A549 (cell line): ENCODE results near the gene ELF4. TPM values are rescaled to one million over a fixed set of nuclear protein-coding genes. Genes with fewer than 3 reads are reported as not detected.

Experiments
- ATAC-seq, 2 experiments: fragments of 200-7000 bp in 1 of 2; fragments of >200 bp in 1 of 2; cut with Nextera tagmentation in 1 of 2; cut with Tn5 transposase in 1 of 2; 3 replicates each; pipeline versions ENCODE4 v1.8.0 to v1.9.1; 2018 to 2020; ENCODE audit warnings: mild to moderate bottlenecking in 1 of 2, moderate library complexity in 1 of 2
- CTCF ChIA-PET: fragments of 300-600 bp; sonication (Branson Sonifier 250); formaldehyde crosslinking; extraction: SDS; loops from one replicate; lab custom pipeline; 2021; ENCODE audit warnings: antibody characterized with exemption, inconsistent platforms; lab: Yijun Ruan, JAX
- POLR2A ChIA-PET: fragments of 350-600 bp; formaldehyde crosslinking; extraction: SDS; loops from one replicate; lab custom pipeline; 2021; ENCODE audit warnings: antibody characterized with exemption, inconsistent platforms; lab: Yijun Ruan, JAX
- DNase-seq, 2 experiments: peaks; one replicate each; pipeline versions ENCODE4 v3.0.0 to v3.0.0-alpha.2; 2011 to 2016; ENCODE audit warnings: low read depth in 1 of 2, low spot score in 1 of 2
- FAIRE-seq: peaks from 2 replicates; lab custom pipeline; 2011; peaks lifted over from hg19 to GRCh38; lab: Jason Lieb, UNC
- H3K27ac ChIP-seq, 2 experiments: fragments of >200 bp; sonication (Bioruptor Twin); formaldehyde crosslinking; 3 replicates each; pipeline ENCODE4 v1.5.1; 2016 to 2017
- H3K4me1 ChIP-seq: fragments of >200 bp; sonication (Bioruptor Twin); formaldehyde crosslinking; 3 replicates; pipeline ENCODE4 v1.6.1; 2016
- H3K4me2 ChIP-seq: fragments of >200 bp; sonication (Bioruptor Twin); formaldehyde crosslinking; 3 replicates; pipeline ENCODE4 v1.6.1; 2016
- H3K4me3 ChIP-seq: fragments of >200 bp; sonication (Bioruptor Twin); formaldehyde crosslinking; 3 replicates; pipeline ENCODE4 v1.5.1; 2016
- H3K9me3 ChIP-seq: fragments of >200 bp; sonication (Bioruptor Twin); formaldehyde crosslinking; 3 replicates; pipeline ENCODE4 v1.6.1; 2016
- ATOH8 ChIP-seq: fragments of 250-450 bp; sonication (Bioruptor Pico); IDR thresholded peaks from 2 replicates; pipeline ENCODE4 v1.5.0; 2020; ENCODE audit warnings: low read depth, mild to moderate bottlenecking, moderate library complexity
- BCL3 ChIP-seq: fragments of >200 bp; sonication (Bioruptor Twin); formaldehyde crosslinking; IDR thresholded peaks from 3 replicates; pipeline ENCODE4 v1.6.1; 2016
- CBX2 ChIP-seq: fragments of 200-600 bp; sonication (generic); IDR thresholded peaks from 2 replicates; pipeline ENCODE4 v1.6.1; 2016; ENCODE audit warnings: low read depth, mild to moderate bottlenecking, borderline replicate concordance
- CEBPB ChIP-seq, 2 experiments: fragments of >200 bp in 1 of 2; sonication (Bioruptor Twin) in 1 of 2; formaldehyde crosslinking in 1 of 2; IDR thresholded peaks; 2 replicates each; pipeline ENCODE4 v1.6.1; 2012 to 2016
- CHD2 ChIP-seq: fragments of 150-350 bp; IDR thresholded peaks from 2 replicates; pipeline ENCODE4 v1.6.1; 2014; ENCODE audit warnings: low read length; ENCODE audit not compliant: partially characterized antibody
- CHD4 ChIP-seq: fragments of 200-600 bp; sonication (generic); IDR thresholded peaks from 2 replicates; pipeline ENCODE4 v1.6.1; 2016; ENCODE audit warnings: antibody characterized with exemption, mild to moderate bottlenecking, borderline replicate concordance
- EHF ChIP-seq: fragments of 250-450 bp; sonication (Bioruptor Pico); IDR thresholded peaks from 2 replicates; pipeline ENCODE4 v1.5.0; 2020; ENCODE audit warnings: mild to moderate bottlenecking
- EHMT2 ChIP-seq: fragments of 200-600 bp; sonication (generic); IDR thresholded peaks from 2 replicates; pipeline ENCODE4 v1.6.1; 2016; ENCODE audit warnings: antibody characterized with exemption, low read depth, mild to moderate bottlenecking, moderate library complexity
- ELK1 ChIP-seq: fragments of 150-350 bp; IDR thresholded peaks from 2 replicates; pipeline ENCODE4 v1.6.1; 2014; ENCODE audit warnings: low read depth, mild to moderate bottlenecking, low read length
- ESRRA ChIP-seq: fragments of 150-350 bp; IDR thresholded peaks from 2 replicates; pipeline ENCODE4 v1.6.1; 2014; ENCODE audit warnings: mild to moderate bottlenecking, low read length, borderline replicate concordance
- HDAC2 ChIP-seq: fragments of 200-600 bp; sonication (generic); IDR thresholded peaks from 2 replicates; pipeline ENCODE4 v1.6.1; 2016
- HES2 ChIP-seq: fragments of >200 bp; sonication (Bioruptor Twin); formaldehyde crosslinking; IDR thresholded peaks from 2 replicates; pipeline ENCODE4 v1.6.1; 2016
- NFE2L2 ChIP-seq: fragments of 150-350 bp; conservative IDR thresholded peaks from 2 replicates; pipeline ENCODE4 v1.6.1; 2014; ENCODE audit warnings: low read length
- PBX3 ChIP-seq: IDR thresholded peaks from 2 replicates; pipeline ENCODE4 v1.6.1; 2012
- POLR2AphosphoS2 ChIP-seq: conservative IDR thresholded peaks from 2 replicates; pipeline ENCODE4 v1.6.1; 2012; ENCODE audit warnings: low read length, improper control_type of control experiment, inconsistent platforms
- RARB ChIP-seq: fragments of 250-450 bp; sonication (Bioruptor Pico); IDR thresholded peaks from 2 replicates; pipeline ENCODE4 v1.8.0; 2021; ENCODE audit warnings: mild to moderate bottlenecking, moderate library complexity
- RCOR1 ChIP-seq: fragments of 150-350 bp; IDR thresholded peaks from 2 replicates; pipeline ENCODE4 v1.6.1; 2014; ENCODE audit warnings: antibody characterized with exemption, low read length, low read depth
- SMC3 ChIP-seq: fragments of >200 bp; sonication (Bioruptor Twin); formaldehyde crosslinking; IDR thresholded peaks from 3 replicates; pipeline ENCODE4 v1.6.1; 2018; ENCODE audit warnings: inconsistent platforms
- SREBF2 ChIP-seq: fragments of 450-650 bp; IDR thresholded peaks from 2 replicates; pipeline ENCODE4 v1.6.1; 2014; ENCODE audit warnings: mild to moderate bottlenecking, moderate library complexity
- TP53 ChIP-seq: fragments of 250-450 bp; sonication (Bioruptor Pico); IDR thresholded peaks from 2 replicates; pipeline ENCODE4 v1.5.0; 2021; ENCODE audit warnings: mild to moderate bottlenecking, moderate library complexity
- USF2 ChIP-seq: fragments of 450-650 bp; IDR thresholded peaks from 2 replicates; pipeline ENCODE4 v1.6.1; 2014; ENCODE audit warnings: antibody characterized with exemption
- ZC3H11A ChIP-seq: fragments of 450-650 bp; IDR thresholded peaks from 2 replicates; pipeline ENCODE4 v1.6.1; 2014; ENCODE audit warnings: antibody characterized with exemption, mild to moderate bottlenecking
- ZNF302 ChIP-seq: fragments of 250-450 bp; sonication (Bioruptor Pico); IDR thresholded peaks from 2 replicates; pipeline ENCODE4 v1.9.0; 2021; ENCODE audit warnings: inconsistent platforms, mild to moderate bottlenecking, moderate library complexity
- WGBS: methylation state at CpG from one replicate; pipeline ENCODE4 v1.1.6; 2017; ENCODE audit errors: missing lambda C conversion rate; 5-methylcytosine and 5-hydroxymethylcytosine counted together
- polyA plus RNA-seq, 4 experiments: library from polyadenylated mRNA; depleted of rRNA in 3 of 4; stranded (reverse); fragments of >200 nt; fragmentation: RNase III in 1 of 4; extraction: RNeasy Plus Mini Kit Qiagen cat#74134 plus additional on column Dnase treatment in 1 of 4; gene quantifications; 2 replicates in 3 of 4; 3 replicates in 1 of 4; pipeline ENCODE4 v1.2.3, GENCODE V29; 2011 to 2017

The ELF4 gene
- polyA plus RNA-seq, 2 of the 4 experiments (the other 2 are of a cell fraction), result 16.0 to 18.0 TPM

- WGBS, result 92% methylated on average over 2 of the region's 2 CpGs
- no peaks in the 10 kb centered on the region for H3K9me3 ChIP-seq
- no peak overlapping the region for H3K4me3 ChIP-seq
- no peak overlapping the region for H3K4me2 ChIP-seq
- FAIRE-seq (no peak), ATAC-seq (no peak), DNase-seq (no peak)
- H3K27ac ChIP-seq, result no peak overlapping the region
- no peaks in the 10 kb centered on the region for H3K4me1 ChIP-seq
- ChIA-PET CTCF (interaction anchor here (1.3 to 3.6 kb wide), 3 partner anchors 12 to 40 kb away, joined by 6 to 23 read pairs (median 10); no protein-coding TSS in a partner anchor), POLR2A (interaction anchor here (0.6 kb wide), 1 partner anchor 71 kb away, joined by 3 read pairs; no protein-coding TSS in a partner anchor)
- TF ChIP-seq ZC3H11A (no peak), ATOH8 (CRISPR knock-in tag) (no peak), HDAC2 (no peak), CHD4 (no peak), CBX2 (no peak), SMC3 (no peak), CHD2 (no peak), TP53 (no peak), EHF (no peak), CEBPB (IDR thresholded peaks at IDR 0.05) (no peak), USF2 (no peak), SREBF2 (no peak)
These were observed 70.5 kb downstream of the ELF4 start for GRCh38 chrX:130039847-130040246.

GRCh38 chrX:130034178-130034577, 76.1 kb downstream of the ELF4 start:
- no peak for FAIRE-seq
- ATAC-seq, result no peak
- no peak overlapping the region for H3K4me2 ChIP-seq
- DNase-seq, result no peak
- ChIA-PET POLR2A (no interaction called here), CTCF (interaction anchor here (0.7 to 4.0 kb wide), 3 partner anchors 109 to 429 kb away, joined by 3 to 15 read pairs (median 3); no protein-coding TSS in a partner anchor)
- no peaks in the 10 kb centered on the region for H3K9me3 ChIP-seq
- WGBS, result 87% methylated on average over 5 of the region's 7 CpGs
- H3K4me3 ChIP-seq, result no peak overlapping the region
- H3K4me1 ChIP-seq, result no peaks in the 10 kb centered on the region
- TF ChIP-seq ATOH8 (CRISPR knock-in tag) (no peak), POLR2AphosphoS2 (no peak), ZC3H11A (no peak), HES2 (no peak), RCOR1 (no peak), PBX3 (no peak), ZNF302 (CRISPR knock-in tag) (no peak), BCL3 (no peak), EHMT2 (no peak), NFE2L2 (no peak), ELK1 (no peak), RARB (CRISPR knock-in tag) (no peak), ESRRA (no peak)
- no peak overlapping the region for H3K27ac ChIP-seq
